Osteoblast (primary cell): ENCODE measurements around the gene TRIM38. TPM values are rescaled to one million over a fixed set of nuclear protein-coding genes. Genes with fewer than 3 reads are reported as not detected.

Source experiments
- DNase-seq: peaks from one replicate; pipeline ENCODE4 v3.0.0; 2011; ENCODE audit warnings: low spot score, mixed read lengths; ENCODE audit not compliant: insufficient read length; ENCODE audit errors: missing footprints
- H2AFZ ChIP-seq: 2 replicates; pipeline ENCODE4 v1.6.0; 2011; ENCODE audit warnings: mild to moderate bottlenecking, low read length
- H3K27ac ChIP-seq: 2 replicates; pipeline ENCODE4 v1.5.1; 2011; ENCODE audit warnings: mild to moderate bottlenecking, low read depth, low read length, moderate library complexity
- H3K27me3 ChIP-seq: 2 replicates; pipeline ENCODE4 v1.6.0; 2012; ENCODE audit warnings: mild to moderate bottlenecking, control low read depth, inconsistent platforms, low read length, moderate library complexity; ENCODE audit not compliant: insufficient read depth
- H3K36me3 ChIP-seq: 2 replicates; pipeline ENCODE4 v1.5.1; 2011; ENCODE audit warnings: mild to moderate bottlenecking, low read length, control low read depth, moderate library complexity; ENCODE audit not compliant: insufficient read depth
- H3K4me1 ChIP-seq: 2 replicates; pipeline ENCODE4 v1.5.1; 2011; ENCODE audit warnings: mild to moderate bottlenecking, low read length, control low read depth, moderate library complexity; ENCODE audit not compliant: insufficient read depth
- H3K4me2 ChIP-seq: 2 replicates; pipeline ENCODE4 v1.6.0; 2011; ENCODE audit warnings: mild to moderate bottlenecking, low read length; ENCODE audit not compliant: insufficient read depth
- H3K4me3 ChIP-seq: fragments of 200-600 bp; sonication (generic); 3 replicates; pipeline ENCODE4 v1.5.1; 2012; ENCODE audit warnings: mild to moderate bottlenecking, low read length, inconsistent platforms; ENCODE audit not compliant: insufficient read depth
- H3K79me2 ChIP-seq: 2 replicates; pipeline ENCODE4 v1.6.0; 2012; ENCODE audit warnings: mild to moderate bottlenecking, low read length, control low read depth, inconsistent platforms; ENCODE audit not compliant: insufficient read depth
- H3K9me3 ChIP-seq: 2 replicates; pipeline ENCODE4 v1.5.1; 2011; ENCODE audit warnings: low read depth, low read length, control low read depth
- H4K20me1 ChIP-seq: 2 replicates; pipeline ENCODE4 v1.6.0; 2012; ENCODE audit warnings: mild to moderate bottlenecking, low read length, control low read depth; ENCODE audit not compliant: insufficient read depth
- CTCF ChIP-seq: IDR thresholded peaks from 2 replicates; pipeline ENCODE4 v1.5.1; 2011; ENCODE audit warnings: mild to moderate bottlenecking, low read depth, low read length, moderate library complexity; ENCODE audit errors: extremely low read depth
- total RNA-seq: library from RNA; depleted of rRNA; stranded (reverse); fragments of >200 nt; gene quantifications from 2 replicates; pipeline ENCODE4 v1.2.3, GENCODE V29; 2012

Gene TRIM38
- total RNA-seq, 1 donor, result 13.0 TPM

GRCh38 chr6:25916789-25917490, 45.7 kb upstream of the TRIM38 start:
- Histone ChIP-seq H3K4me1 (no peaks in the 10 kb centered on the region), H3K36me3 (no peaks in the 10 kb centered on the region)
- no peak for TF ChIP-seq CTCF

GRCh38 chr6:25918083-25918683, 44.4 kb upstream of the TRIM38 start:
- H3K4me3 ChIP-seq, result no peak overlapping the region
- H4K20me1 ChIP-seq, result no peaks in the 10 kb centered on the region
- TF ChIP-seq CTCF, result no peak
- no peak overlapping the region for H3K4me2 ChIP-seq
- H3K27ac ChIP-seq, result no peak overlapping the region
- no peaks in the 10 kb centered on the region for H3K4me1 ChIP-seq
- H3K27me3 ChIP-seq, result no peaks in the 10 kb centered on the region
- H3K9me3 ChIP-seq, result no peaks in the 10 kb centered on the region
- no peaks in the 10 kb centered on the region for H3K36me3 ChIP-seq
- DNase-seq, result no peak
- no peaks in the 10 kb centered on the region for H3K79me2 ChIP-seq
- no peak overlapping the region for H2AFZ ChIP-seq

More at GRCh38 chr6:25916789-25917490, 45.7 kb upstream of the TRIM38 start:
- H2AFZ ChIP-seq, result no peak overlapping the region
- no peak overlapping the region for H3K4me2 ChIP-seq
- no peak overlapping the region for H3K27ac ChIP-seq
- H4K20me1 ChIP-seq, result no peaks in the 10 kb centered on the region
- no peaks in the 10 kb centered on the region for H3K9me3 ChIP-seq
- no peaks in the 10 kb centered on the region for H3K27me3 ChIP-seq
- peak; percentile 58 for DNase-seq
- H3K79me2 ChIP-seq, result no peaks in the 10 kb centered on the region
- H3K4me3 ChIP-seq, result no peak overlapping the region

- H3K27me3 ChIP-seq, result no peaks in the 10 kb centered on the region
- H3K79me2 ChIP-seq, result no peaks in the 10 kb centered on the region
- H3K4me1 ChIP-seq, result no peaks in the 10 kb centered on the region
- DNase-seq, result no peak
- H3K4me3 ChIP-seq, result no peak overlapping the region
- no peak for TF ChIP-seq CTCF
- no peaks in the 10 kb centered on the region for H3K36me3 ChIP-seq
- H3K27ac ChIP-seq, result no peak overlapping the region
- H3K4me2 ChIP-seq, result no peak overlapping the region
- no peaks in the 10 kb centered on the region for H4K20me1 ChIP-seq
- H2AFZ ChIP-seq, result no peak overlapping the region
- H3K9me3 ChIP-seq, result no peaks in the 10 kb centered on the region
Measured at GRCh38 chr6:25919657-25920056, 42.9 kb upstream of the TRIM38 start.

- H3K27ac ChIP-seq, result no peak overlapping the region
- H4K20me1 ChIP-seq, result no peaks in the 10 kb centered on the region
- TF ChIP-seq CTCF, result no peak
- H3K27me3 ChIP-seq, result no peaks in the 10 kb centered on the region
- no peak for DNase-seq
- H3K4me3 ChIP-seq, result no peak overlapping the region
- H2AFZ ChIP-seq, result no peak overlapping the region
- H3K4me2 ChIP-seq, result no peak overlapping the region
- no peaks in the 10 kb centered on the region for H3K4me1 ChIP-seq
- H3K79me2 ChIP-seq, result no peaks in the 10 kb centered on the region
- no peaks in the 10 kb centered on the region for H3K36me3 ChIP-seq
- no peaks in the 10 kb centered on the region for H3K9me3 ChIP-seq
Measured at GRCh38 chr6:25921525-25922203, 40.9 kb upstream of the TRIM38 start.
